OCI-LY1 (cell line): Measurements from ENCODE around the gene PTPN5.

Experiments
- H2AFZ ChIP-seq: fragments of 200-600 bp; sonication (generic), shearing (Covaris generic); 2 replicates; pipeline ENCODE4 v1.6.0; 2014; ENCODE audit warnings: antibody characterized with exemption, mild to moderate bottlenecking, low read length
- H3F3A ChIP-seq: fragments of 200-600 bp; sonication (generic), shearing (Covaris generic); 2 replicates; pipeline ENCODE4 v1.6.0; 2014; ENCODE audit warnings: mild to moderate bottlenecking, antibody characterized with exemption, low read length, moderate library complexity; ENCODE audit not compliant: insufficient read depth
- H3K27ac ChIP-seq: fragments of 200-600 bp; sonication (generic); 2 replicates; pipeline ENCODE4 v1.5.1; 2014; ENCODE audit warnings: low read length, mixed run types, mild to moderate bottlenecking, low read depth; ENCODE audit not compliant: poor library complexity, severe bottlenecking
- H3K27me3 ChIP-seq: fragments of 200-600 bp; sonication (generic); 2 replicates; pipeline ENCODE4 v1.6.0; 2014; ENCODE audit warnings: antibody characterized with exemption, mild to moderate bottlenecking, low read length, moderate library complexity; ENCODE audit not compliant: insufficient read depth
- H3K36me3 ChIP-seq: fragments of 200-600 bp; sonication (generic); 2 replicates; pipeline ENCODE4 v1.6.1; 2014; ENCODE audit warnings: mild to moderate bottlenecking, antibody characterized with exemption, low read length, moderate library complexity, mixed read lengths; ENCODE audit not compliant: insufficient read depth
- H3K4me1 ChIP-seq: fragments of 200-600 bp; sonication (generic); 2 replicates; pipeline ENCODE4 v1.5.1; 2014; ENCODE audit warnings: mild to moderate bottlenecking, low read length, moderate library complexity; ENCODE audit not compliant: insufficient read depth, severe bottlenecking
- H3K4me2 ChIP-seq: fragments of 200-600 bp; sonication (generic), shearing (Covaris generic); 2 replicates; pipeline ENCODE4 v1.6.1; 2014; ENCODE audit warnings: low read length
- H3K4me3 ChIP-seq: fragments of 200-600 bp; sonication (generic); 2 replicates; pipeline ENCODE4 v1.5.1; 2014; ENCODE audit warnings: low read length, low read depth, mild to moderate bottlenecking, mixed read lengths; ENCODE audit not compliant: poor library complexity, severe bottlenecking
- H3K79me2 ChIP-seq: fragments of 200-600 bp; shearing (Covaris generic); 2 replicates; pipeline ENCODE4 v1.6.1; 2016; ENCODE audit warnings: mixed run types, low read length, mixed read lengths; ENCODE audit not compliant: insufficient read depth
- H3K9ac ChIP-seq: fragments of 200-600 bp; sonication (generic), shearing (Covaris generic); 2 replicates; pipeline ENCODE4 v1.6.1; 2014; ENCODE audit warnings: mild to moderate bottlenecking, low read length, mixed read lengths
- H3K9me2 ChIP-seq: fragments of 200-600 bp; sonication (generic), shearing (Covaris generic); 2 replicates; pipeline ENCODE4 v1.6.1; 2014; ENCODE audit warnings: low read depth, mild to moderate bottlenecking, low read length, mixed read lengths
- H3K9me3 ChIP-seq: fragments of 200-600 bp; shearing (Covaris generic); 2 replicates; pipeline ENCODE4 v1.6.1; 2014; ENCODE audit warnings: low read length, mixed read lengths
- H4K20me1 ChIP-seq: fragments of 200-600 bp; sonication (generic), shearing (Covaris generic); 2 replicates; pipeline ENCODE4 v1.6.0; 2016; ENCODE audit warnings: mild to moderate bottlenecking, low read length; ENCODE audit not compliant: insufficient read depth
- CTCF ChIP-seq: fragments of 200-600 bp; sonication (generic), shearing (Covaris generic); IDR thresholded peaks from 2 replicates; pipeline ENCODE4 v1.5.1; 2017; ENCODE audit warnings: mild to moderate bottlenecking, antibody characterized with exemption, low read length, moderate library complexity, mixed read lengths
- EZH2 ChIP-seq: fragments of 200-600 bp; sonication (generic), shearing (Covaris generic); IDR thresholded peaks from 2 replicates; pipeline ENCODE4 v1.8.0; 2017; ENCODE audit warnings: borderline replicate concordance, mixed run types, mild to moderate bottlenecking, antibody characterized with exemption, low read length, moderate library complexity, mixed read lengths

Gene PTPN5

GRCh38 chr11:18773104-18773503 lies 18.5 kb downstream of the PTPN5 start:
- H3K4me2 ChIP-seq: no peak overlapping the region
- no peaks in the 10 kb centered on the region for H3K79me2 ChIP-seq
- H3K9me2 ChIP-seq: no peaks in the 10 kb centered on the region
- H2AFZ ChIP-seq: no peak overlapping the region
- H3K4me3 ChIP-seq: no peak overlapping the region
- H4K20me1 ChIP-seq: no peaks in the 10 kb centered on the region
- H3K36me3 ChIP-seq: no peaks in the 10 kb centered on the region
- H3K27ac ChIP-seq: no peak overlapping the region
- H3K27me3 ChIP-seq: 0 out of 2 replicates have a peak, but pooled peaks cover 5% of the 10 kb centered on the region
- H3K9ac ChIP-seq: no peak overlapping the region
- H3F3A ChIP-seq: no peaks in the 10 kb centered on the region
- no peaks in the 10 kb centered on the region for H3K4me1 ChIP-seq
- TF ChIP-seq CTCF (no peak), EZH2 (no peak)
- H3K9me3 ChIP-seq: no peaks in the 10 kb centered on the region

GRCh38 chr11:18772211-18772610 lies 19.4 kb downstream of the PTPN5 start:
- H3K27ac ChIP-seq: no peak overlapping the region
- TF ChIP-seq CTCF (no peak), EZH2 (no peak)

GRCh38 chr11:18771266-18772035 lies 20.1 kb downstream of the PTPN5 start:
- Histone ChIP-seq H3K27ac (no peak overlapping the region), H3K4me3 (no peak overlapping the region), H3K9ac (no peak overlapping the region), H2AFZ (no peak overlapping the region), H3K79me2 (no peaks in the 10 kb centered on the region), H3F3A (no peaks in the 10 kb centered on the region), H3K9me3 (no peaks in the 10 kb centered on the region), H3K4me2 (no peak overlapping the region), H4K20me1 (no peaks in the 10 kb centered on the region), H3K9me2 (no peaks in the 10 kb centered on the region), H3K27me3 (0 out of 2 replicates have a peak, but pooled peaks cover 5% of the 10 kb centered on the region), H3K4me1 (no peaks in the 10 kb centered on the region), H3K36me3 (no peaks in the 10 kb centered on the region)
- no peak for TF ChIP-seq CTCF
- TF ChIP-seq EZH2: no peak

More at GRCh38 chr11:18772211-18772610, 19.4 kb downstream of the PTPN5 start:
- H2AFZ ChIP-seq: no peak overlapping the region
- H3K9me2 ChIP-seq: no peaks in the 10 kb centered on the region
- H3K4me1 ChIP-seq: no peaks in the 10 kb centered on the region
- H3F3A ChIP-seq: no peaks in the 10 kb centered on the region
- H3K9ac ChIP-seq: no peak overlapping the region
- H3K79me2 ChIP-seq: no peaks in the 10 kb centered on the region
- H3K36me3 ChIP-seq: no peaks in the 10 kb centered on the region
- H3K9me3 ChIP-seq: no peaks in the 10 kb centered on the region
- H3K27me3 ChIP-seq: 0 out of 2 replicates have a peak, but pooled peaks cover 5% of the 10 kb centered on the region
- no peak overlapping the region for H3K4me2 ChIP-seq
- H4K20me1 ChIP-seq: no peaks in the 10 kb centered on the region
- no peak overlapping the region for H3K4me3 ChIP-seq
